ENCODE measurements around the gene ZNF35.
A peak's percentile ranks its signal among the peaks of the same experiment; 100 is the strongest.
"Not testable (repeated sequence)": the region's sequence is repeated elsewhere in the genome, so short reads cannot be mapped to it uniquely, and the experiment has no call there.

The ZNF35 gene

DNA sequence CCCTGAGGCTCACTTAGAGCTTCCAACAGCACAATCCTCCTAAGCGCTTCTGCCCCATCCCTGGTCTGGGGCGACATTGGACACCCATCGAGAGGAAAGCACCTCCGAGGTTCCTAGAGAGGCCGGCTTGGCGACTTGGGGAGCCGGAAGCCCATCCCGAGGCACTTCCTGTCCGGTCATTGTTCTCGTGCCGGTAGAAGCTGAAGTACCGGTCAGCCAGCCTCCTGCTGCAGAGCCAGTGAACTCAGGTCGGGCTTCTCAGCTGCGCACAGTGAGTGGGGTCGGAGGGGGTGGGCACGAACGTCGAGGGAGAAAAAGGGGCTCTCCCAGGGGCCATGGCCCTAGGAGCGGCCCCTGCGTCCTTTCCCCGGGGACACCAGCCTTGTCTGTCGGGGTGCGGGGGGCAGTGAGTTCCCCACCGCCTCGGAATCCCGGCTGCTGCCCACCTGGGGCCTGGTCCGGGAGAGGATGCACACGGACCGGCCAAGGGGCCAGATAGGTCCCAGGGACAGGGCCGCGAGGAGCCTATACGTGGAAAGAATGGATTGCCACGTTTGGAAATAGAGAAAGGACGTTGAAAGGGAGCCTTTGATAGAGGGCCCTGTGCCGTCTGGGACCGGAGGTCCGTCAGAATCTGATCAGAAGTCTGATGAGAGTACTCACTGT, at the start of gene ZNF35:
Gene ZNF35 (plus strand): TSS at position 169 of the 666 bp plus-strand sequence. CDS start 2,336 bp downstream, outside the sequence.
- DNase-seq, result peak in 1 of 2 experiments; percentile 60

DNA sequence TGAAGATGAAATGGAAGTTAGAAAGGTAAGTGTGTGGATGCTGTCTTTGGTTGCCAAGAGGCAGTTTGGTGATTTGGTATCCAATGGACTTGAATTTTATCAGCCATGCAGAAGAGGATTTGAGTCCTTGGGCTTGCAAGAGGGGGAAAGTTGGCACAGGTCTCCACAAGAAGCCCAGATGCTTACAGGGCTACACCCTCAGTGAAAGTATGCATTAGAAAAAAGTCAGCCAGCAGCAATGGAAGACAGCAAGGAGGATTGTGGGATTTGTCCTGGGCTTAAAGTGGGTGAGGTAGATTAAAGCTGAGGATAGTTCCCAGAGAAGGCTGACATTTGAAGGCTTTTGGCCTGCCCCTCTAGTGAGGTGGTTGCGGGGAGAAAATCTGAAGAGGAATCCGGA, 46.8 kb upstream of the ZNF35 start:
- no peak for DNase-seq

- no peak for DNase-seq
Measured at GRCh38 chr3:44612678-44613077, 35.9 kb upstream of the ZNF35 start.

GRCh38 chr3:44624749-44625480, 23.6 kb upstream of the ZNF35 start, which contains the start of gene ZNF197:
ZNF197 (plus strand) TSS chr3:44625036; CDS start chr3:44629155, 4,119 bp downstream.
- peak; percentile 57 to 66 for DNase-seq

DNA sequence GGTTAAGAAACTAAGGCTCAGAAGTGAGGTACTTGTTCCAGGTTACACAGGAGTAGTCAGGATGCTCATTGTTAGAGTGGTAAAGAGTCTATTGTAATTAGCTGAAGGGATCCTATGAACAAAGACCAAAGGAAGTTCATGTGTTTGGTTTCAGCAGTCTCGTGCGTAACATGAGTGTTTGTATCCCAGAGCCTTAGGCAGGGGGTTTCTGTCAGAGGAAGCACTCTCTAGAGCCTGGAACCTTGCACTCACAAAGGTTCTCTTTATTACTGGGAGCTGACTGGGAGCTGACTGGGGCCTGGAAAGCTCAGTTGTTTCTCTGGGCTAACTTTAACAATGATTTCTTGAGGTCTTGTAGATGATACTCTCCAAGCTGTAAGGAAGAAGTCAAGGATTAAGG, 19.8 kb upstream of the ZNF35 start:
- no peak for DNase-seq

GRCh38 chr3:44632193-44632592, 16.3 kb upstream of the ZNF35 start:
- no peak for DNase-seq

DNA sequence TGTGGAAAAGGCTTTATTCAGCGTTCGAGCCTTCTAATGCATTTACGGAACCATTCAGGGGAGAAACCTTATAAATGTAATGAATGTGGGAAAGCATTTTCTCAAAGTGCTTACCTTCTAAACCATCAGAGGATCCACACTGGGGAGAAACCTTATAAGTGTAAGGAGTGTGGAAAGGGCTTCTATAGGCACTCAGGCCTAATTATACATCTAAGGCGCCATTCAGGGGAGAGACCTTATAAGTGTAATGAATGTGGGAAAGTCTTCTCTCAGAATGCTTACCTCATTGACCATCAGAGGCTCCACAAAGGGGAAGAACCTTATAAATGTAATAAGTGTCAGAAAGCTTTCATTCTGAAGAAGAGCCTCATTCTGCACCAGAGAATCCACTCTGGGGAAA, 6.2 kb upstream of the ZNF35 start:
- DNase-seq, result no peak

DNA sequence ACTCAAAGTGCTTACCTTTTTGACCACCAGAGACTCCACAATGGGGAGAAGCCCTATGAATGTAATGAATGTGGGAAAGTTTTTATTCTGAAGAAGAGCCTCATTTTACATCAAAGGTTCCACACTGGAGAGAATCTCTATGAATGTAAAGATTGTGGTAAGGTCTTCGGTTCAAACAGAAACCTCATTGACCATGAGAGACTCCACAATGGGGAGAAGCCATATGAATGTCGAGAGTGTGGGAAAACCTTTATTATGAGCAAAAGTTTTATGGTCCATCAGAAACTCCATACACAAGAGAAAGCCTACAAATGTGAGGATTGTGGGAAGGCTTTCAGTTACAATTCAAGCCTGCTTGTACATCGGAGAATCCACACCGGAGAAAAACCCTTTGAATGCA, 5.5 kb upstream of the ZNF35 start:
- DNase-seq, result no peak

GRCh38 chr3:44647771-44648170, 761 bp upstream of the ZNF35 start:
- no peak for DNase-seq

DNA sequence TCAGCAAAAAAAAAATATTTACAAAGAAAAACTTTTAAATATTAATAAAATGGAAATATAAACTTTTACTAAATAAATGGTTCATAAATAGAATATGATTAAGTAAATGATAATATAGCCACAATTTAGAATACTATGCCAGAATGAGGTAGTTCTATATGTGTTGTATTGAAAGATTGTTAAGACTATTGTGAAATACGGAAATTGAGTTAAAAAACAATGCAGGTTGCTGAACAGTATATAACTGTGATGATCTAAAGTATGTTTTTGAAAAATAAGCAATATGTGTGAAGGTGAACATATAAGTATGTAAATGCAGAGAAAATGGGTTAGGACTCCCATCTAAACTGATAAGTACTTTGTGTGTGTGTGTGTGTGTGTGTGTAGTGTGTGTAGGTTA, 1.2 kb downstream of the ZNF35 start:
- DNase-seq, result no peak

DNA sequence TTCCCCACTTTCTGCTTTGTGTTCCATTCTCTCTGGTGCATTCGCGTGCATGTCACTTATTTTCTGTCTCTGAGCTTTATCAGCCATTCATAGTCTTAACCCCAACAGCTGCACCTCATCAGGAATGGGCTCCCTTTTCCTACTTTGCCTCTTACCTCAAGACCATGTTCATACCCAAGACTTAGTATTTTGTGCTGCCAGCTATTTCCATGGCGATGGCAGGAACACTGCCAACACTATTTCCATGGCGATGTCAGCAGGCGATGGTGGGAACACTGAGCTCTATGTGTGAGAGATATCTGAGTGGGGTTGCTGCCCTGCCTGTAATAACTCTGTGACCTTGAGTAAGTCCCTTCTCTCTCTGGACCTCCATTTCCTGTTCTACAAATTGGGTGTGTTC, 5.5 kb downstream of the ZNF35 start:
- no peak for DNase-seq

- no peak for DNase-seq
Measured at GRCh38 chr3:44659015-44659414, 10.5 kb downstream of the ZNF35 start.

DNA sequence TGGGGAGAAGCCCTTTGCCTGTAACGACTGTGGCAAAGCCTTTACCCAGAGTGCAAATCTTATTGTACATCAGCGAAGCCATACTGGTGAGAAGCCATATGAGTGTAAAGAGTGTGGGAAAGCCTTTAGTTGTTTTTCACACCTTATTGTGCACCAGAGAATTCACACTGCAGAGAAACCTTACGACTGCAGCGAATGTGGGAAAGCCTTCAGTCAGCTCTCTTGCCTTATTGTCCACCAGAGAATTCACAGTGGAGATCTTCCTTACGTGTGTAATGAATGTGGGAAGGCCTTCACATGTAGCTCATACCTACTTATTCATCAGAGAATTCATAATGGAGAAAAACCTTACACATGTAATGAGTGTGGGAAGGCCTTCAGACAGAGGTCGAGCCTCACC, 10.9 kb downstream of the ZNF35 start:
- no peak for DNase-seq

DNA sequence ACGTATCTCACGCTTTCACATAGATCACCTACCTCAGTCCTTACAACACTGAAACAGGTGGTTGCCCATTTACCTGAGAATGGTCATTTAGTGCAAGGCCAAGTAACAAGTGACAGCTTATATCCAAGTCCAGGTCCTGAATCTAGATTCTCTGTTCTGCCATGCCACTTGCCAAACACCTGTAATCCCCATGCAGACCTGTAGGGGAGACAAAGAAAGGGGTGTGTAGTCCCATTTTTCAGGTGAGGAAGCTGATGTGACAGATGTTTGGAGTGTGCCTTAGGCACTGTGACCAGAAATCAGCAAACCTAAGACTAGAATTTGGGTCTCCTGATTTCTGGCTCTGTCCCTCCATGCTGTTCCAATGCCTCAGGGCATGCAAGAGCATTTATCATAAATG, 12.7 kb downstream of the ZNF35 start:
- DNase-seq, result no peak

DNA sequence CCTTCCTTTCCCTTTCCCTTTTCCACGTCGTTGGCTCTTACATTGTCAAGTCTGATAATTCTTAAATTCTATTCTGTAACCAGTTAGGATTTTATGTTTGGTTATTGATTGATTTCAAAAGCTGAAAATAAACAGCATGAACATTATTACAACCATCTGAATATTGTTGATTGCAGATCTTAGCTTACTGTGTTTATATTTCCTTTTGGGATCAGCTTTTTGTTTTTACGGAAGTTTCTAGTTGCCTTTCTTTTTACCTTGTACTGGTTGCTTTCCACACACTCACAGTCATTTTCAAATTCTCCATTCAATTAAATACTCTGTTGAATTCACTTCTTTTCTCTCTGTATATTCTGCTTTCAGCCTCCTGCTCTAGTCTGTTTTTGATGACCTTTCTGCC, 16.6 kb downstream of the ZNF35 start:
- DNase-seq, result no peak

DNA sequence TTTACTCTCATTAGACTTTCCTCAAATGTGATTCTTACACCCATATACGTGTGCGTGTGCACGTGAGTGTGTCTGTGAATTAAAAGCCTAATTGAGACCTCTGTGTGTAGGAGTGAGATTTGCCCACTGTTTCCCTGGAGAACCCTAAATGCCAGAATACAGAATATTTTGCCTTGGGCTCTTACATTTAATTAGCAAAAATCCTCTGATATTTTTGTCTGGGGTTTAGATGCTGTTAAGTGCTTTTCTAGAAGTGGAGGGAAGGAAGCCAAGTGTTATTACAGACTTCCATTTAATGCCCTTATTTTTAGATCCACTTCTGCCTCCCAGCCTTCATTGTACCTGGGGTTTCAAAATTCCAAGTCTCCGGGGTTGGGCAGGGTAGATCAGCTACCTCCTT, 17.8 kb downstream of the ZNF35 start:
- DNase-seq, result no peak

DNA sequence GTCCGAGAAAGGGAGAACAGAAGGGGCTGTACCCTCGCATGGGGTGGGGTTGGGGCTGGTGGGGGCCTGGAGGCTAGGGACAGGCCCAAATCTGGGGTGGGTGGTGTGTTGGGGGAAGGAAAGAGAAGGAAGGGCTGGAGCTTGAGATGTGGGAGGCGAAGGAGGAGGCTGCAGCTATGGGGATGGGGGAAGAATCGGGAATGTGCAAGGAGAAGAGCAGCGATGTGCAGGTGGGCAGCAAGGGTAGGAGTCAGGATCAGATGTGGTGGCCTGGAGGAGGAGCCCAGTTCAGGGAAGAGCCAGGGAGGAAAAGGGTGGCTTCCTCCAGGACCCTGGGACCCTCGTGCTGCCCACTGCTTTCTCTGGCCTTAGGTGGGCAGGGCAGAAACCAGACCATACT, 21.2 kb downstream of the ZNF35 start:
- DNase-seq, result no peak

GRCh38 chr3:44673466-44673865, 24.9 kb downstream of the ZNF35 start:
- DNase-seq, result not testable (repeated sequence)

DNA sequence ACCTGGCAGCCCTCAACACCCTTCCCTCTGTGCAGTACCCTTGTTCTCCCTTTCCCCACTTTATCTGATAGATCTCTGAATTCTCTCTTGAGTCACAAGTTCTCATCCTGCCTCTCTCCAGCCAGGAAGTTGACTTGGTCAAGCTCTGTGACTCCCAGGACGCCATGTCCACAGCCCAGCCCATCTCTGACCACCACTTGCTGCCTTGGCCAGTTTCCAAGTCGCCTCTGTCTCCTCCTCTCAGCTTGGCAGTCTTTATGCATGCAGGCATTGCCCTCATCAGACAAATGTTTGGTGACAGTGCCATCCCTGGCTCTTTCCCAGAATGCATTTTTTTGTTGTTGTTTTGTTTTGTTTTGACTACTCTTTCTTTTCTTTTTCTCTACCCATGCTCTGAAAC, 25.7 kb downstream of the ZNF35 start:
- DNase-seq, result no peak

DNA sequence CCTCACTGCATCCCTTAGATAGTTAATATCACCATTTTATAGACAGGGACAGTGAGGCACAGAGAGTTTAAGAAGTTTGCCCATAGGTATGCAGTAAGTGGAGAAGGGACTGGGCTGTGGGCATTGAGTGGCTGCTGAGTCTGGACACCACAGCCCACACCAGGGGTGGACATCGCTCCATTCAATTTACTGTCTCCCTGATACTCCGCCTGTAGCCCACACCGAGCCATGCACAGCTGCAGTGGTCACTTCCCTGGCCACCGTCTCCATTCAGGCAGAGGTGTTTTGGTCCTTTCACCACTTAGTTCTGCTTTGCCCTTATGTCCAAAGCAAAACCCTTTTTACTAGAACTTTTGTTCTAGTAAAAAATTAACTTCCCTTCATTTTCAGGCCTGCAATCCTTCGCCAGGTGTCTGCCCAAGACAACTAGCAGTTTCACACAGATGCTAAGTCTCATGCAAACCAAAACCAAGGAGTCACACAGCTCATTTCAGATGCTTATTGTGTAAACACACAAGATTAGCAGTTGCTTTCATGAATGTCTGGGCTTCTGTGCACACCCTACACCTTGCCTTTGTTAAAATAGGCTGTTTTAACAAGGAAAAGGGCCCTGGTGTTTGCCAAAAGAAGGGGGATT, 30.1 kb downstream of the ZNF35 start:
- DNase-seq, result no peak

GRCh38 chr3:44680921-44681455, 32.5 kb downstream of the ZNF35 start:
- no peak for DNase-seq

GRCh38 chr3:44682182-44682896, 33.8 kb downstream of the ZNF35 start:
- DNase-seq, result no peak
